Measurements from ENCODE around the gene MAIP1.
A peak's percentile ranks its signal among the peaks of the same experiment; 100 is the strongest.

The MAIP1 gene

DNA sequence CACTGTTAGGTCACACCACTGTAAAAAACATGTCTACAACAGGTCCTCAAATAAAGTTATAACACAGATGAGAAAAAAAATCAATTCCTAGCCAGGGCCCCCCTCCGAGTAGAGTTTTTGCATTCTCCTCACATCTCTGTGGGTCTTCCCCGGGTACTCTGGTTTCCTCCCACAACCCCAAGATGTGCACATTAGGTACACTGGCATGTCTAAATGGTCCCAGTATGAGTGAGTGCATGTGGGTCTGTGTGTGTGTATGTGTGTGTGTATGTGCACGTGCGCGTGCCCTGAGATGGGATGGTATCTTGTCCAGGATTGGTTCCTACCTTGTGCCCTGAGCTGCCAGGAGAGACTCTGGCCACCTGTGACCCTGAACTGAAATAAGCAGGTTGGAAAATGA, 5.0 kb upstream of the MAIP1 start:
- no peak for DNase-seq (ENCODE audit: low read depth)

DNA sequence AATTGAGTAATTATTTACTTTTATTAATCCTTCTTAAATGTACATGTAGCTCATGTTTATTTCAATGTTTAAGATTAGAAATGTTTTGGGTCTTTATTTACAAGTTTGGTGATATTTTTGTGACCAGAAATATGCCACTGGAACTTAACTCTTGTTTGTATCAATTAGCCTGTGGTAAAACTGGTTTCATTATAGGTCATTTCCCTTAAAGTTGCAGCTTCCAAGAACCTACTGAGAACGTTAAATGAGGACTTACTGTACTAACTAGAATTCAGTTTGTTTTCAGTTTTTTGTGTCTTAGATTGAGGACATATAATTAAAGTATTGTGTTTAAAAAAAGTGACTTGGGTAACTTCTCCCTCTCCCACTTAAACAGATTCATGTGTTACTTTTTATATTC, 4.4 kb upstream of the MAIP1 start:
- DNase-seq (ENCODE audit: low read depth) = no peak

DNA sequence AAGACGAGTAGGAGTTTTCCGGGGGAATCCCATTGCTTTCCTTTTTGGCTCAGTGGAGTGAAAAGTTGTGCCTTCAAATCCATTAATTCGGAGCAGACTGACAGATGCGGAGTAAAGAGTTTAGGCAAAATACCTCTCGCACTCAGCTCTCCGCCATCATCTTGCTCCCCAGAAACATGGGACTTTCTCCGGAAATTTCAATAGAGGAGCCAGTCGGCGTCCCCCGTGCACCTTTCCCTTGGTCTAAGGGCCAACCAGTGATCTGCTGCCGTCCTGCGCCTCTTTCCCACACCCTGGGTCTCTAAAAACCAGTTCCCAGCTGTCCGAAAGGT, 409 bp upstream of the MAIP1 start:
- no peak for DNase-seq (ENCODE audit: low read depth)

DNA sequence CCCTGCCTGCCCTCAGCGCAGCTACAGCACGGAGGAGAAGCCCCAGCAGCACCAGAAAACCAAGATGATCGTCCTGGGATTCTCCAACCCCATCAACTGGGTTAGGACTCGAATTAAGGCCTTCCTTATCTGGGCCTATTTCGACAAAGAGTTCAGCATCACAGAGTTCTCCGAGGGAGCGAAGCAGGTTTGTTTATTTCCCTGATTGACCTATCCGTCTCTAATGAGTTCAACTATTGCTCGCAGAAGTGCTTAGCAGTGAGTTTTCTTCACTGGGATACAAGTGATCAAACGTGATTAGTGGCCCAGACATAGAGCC, 639 bp downstream of the MAIP1 start:
- no peak for DNase-seq (ENCODE audit: low read depth)

DNA sequence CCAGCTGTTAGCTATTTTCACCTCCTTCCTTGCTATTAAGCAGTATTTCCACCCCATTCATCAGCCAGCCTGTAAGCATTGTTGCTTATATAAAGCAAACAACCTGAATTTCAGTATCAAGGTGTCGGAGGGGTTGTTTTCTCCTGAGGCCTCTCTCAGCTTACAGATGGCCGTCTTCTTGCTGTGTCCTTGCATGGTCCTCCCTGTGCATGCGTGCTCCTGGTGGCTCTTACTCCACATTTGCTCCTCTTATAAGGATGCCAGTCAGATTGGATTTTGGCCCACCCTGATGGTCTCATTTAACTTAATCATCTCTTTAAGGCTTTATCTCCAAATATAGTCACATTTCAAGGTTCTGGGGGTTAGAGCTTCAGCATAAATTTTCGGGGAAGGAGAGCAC, 2.6 kb downstream of the MAIP1 start:
- no peak for DNase-seq (ENCODE audit: low read depth)

DNA sequence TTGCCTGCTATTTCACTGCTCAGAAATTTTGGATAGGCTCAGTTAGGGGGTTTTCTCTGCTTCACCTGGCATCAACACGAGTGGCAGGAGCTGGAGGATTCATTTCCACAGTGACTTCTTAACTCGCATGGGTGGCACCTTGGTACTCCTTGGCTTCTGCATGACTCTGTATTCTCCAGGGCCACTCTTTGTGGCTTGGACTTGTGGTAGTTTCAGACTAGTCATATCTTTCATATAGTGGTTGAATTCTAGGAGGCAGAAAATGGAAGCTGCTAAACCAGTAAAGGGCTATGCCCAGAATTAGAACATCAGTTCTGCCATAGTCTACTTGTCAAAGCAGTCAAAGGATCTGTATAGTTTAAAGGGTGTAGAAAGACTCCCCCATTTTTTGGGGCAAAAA, 6.8 kb downstream of the MAIP1 start:
- DNase-seq (ENCODE audit: low read depth) = no peak

DNA sequence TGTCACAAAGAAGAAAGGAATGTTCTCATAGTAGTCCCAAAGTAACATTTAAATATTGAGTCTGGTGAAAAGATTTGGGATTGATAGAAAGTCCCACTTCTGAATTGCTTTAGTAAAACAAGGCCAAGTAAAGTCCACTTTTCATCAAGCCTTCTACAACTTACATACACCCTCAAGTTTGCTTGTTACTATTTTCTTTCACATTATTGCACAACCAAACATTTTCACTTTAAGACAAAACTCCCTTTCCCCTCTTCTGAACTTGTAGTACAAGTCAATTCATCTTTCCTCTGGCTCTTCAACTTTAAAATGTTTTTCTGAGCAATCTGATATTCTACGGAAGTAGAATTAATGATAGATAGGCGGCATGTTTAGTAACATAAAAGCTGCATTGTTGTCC, 11.0 kb downstream of the MAIP1 start:
- no peak for DNase-seq (ENCODE audit: low read depth)

DNA sequence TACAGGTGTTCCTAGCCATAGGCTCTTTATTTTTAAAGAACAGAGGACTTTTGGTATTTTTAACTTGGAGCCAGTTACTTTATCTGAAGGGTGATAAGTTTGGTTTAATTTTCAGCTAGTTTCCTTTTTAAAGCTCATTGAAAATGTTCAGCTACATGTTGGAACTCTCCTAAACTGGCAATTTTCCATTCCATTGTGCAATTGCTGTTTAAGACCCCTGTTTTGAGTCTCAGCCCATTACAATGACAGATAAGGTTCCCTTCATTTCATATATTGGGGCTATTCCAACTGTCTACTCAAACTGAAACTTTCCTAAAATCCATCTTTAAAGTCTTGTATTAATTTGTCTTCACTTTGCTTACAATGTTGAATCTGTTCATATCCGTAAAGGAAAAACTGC, 11.6 kb downstream of the MAIP1 start:
- DNase-seq (ENCODE audit: low read depth) = no peak

DNA sequence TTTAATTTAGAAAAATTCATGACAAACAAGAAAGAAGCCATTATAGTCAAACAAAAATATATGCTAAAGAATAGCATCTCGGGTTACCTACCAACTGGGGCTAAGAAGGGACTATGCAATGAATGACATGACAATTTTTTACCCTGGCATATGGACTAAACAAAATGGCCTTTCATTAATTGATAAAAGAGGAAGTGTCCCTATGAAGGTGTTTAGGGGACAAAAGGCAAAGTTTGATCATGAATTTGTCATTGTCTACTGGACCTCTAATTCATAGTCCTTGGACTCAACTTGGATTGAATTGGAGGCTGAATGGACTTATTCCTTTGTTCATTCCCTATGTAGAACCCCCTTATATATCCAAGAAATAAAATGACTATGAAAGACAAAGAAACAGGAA, 12.7 kb downstream of the MAIP1 start:
- DNase-seq (ENCODE audit: low read depth) = no peak

DNA sequence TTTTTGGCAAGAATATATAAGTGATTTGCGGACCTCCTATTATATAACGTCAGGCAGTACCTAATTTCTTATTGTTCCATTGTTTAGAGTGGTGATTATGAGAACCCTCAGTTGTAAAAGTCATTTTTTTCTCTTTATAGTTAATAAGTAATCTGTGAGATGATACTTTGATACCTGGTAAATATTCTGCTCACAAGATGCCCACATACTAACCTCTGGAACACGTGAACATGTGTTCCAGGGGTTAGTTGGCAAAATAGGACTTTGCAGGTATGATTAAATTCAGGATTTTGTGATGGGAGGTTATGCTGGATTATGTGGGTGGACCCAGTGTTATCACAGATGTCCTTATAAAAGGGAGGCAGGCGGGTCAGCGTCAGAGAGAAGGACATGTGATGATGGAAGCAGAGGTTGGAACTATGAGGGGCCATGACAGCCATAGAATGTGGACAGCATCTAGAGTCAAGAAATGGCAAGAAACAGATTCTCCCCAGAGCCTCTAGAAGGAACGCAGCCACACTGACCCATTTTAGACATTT, 16.8 kb downstream of the MAIP1 start:
- DNase-seq (ENCODE audit: low read depth) = no peak

DNA sequence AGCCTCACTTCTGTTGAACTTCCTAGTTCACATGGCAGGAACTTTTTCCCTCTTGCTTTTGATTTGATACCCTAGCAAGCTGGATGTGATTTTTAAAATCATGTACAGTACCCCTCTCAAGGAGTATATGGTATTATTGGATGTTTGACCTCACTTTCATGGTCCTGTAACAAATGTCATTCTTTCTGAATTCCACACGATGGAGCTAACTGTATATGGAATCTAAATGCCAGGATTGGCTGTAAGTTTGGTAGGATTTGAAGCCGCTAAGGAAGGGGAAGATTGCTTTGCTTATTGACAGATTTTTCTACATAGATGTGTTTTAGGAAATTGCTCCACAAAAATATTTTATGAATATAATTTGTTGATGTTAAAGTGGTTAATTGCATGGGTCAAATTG, 18.3 kb downstream of the MAIP1 start:
- no peak for DNase-seq (ENCODE audit: low read depth)

DNA sequence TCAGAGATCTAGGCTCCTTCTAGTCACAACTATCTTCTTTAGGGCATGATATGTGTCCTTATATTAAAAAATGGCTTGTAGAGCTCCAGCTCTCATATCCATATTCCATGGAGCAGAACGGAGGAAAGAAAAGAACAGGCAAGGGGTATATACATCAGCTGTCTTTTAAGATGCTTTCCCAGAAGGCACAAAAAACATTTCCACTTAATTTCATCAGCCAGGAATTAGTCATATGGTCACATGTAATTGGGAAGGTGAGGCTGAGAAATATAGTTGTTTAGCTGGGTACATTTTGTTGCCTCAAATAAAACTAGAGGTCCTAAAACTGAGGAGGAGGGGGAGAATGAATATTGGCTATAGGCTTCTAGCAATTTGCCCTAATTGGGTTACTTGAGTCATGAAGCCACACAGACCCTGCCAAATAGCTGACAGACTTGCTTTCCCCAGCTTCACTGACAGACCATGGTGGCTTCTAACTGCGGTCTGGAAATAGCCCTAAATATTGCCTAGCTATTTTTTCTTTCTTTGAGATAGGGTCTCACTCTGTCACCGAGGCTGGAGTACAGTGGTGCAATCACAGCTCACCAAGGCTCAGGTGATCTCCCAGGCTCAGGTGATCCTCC, 20.0 kb downstream of the MAIP1 start:
- DNase-seq (ENCODE audit: low read depth) = no peak

DNA sequence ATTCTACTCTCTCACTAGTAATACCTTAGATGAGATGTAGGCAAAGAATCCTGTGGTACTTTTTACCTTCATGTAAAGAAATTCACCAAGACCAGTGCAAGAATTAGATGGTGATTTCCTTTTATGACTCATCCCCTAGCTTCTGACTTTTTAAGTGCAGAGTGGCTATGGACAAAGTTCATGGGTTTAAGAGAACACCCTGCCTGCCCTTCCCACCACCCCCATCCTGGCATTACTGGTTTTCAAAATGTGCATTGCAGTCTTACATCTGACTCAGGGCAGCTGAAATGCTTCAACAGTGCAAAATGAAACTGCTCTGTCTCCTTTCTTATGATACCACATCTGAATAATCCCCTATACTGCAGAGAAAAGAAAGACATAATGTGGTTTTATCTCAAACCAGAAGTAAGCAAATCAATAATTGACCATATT, 22.6 kb downstream of the MAIP1 start:
- peak; percentile 24 for DNase-seq (ENCODE audit: low read depth)

DNA sequence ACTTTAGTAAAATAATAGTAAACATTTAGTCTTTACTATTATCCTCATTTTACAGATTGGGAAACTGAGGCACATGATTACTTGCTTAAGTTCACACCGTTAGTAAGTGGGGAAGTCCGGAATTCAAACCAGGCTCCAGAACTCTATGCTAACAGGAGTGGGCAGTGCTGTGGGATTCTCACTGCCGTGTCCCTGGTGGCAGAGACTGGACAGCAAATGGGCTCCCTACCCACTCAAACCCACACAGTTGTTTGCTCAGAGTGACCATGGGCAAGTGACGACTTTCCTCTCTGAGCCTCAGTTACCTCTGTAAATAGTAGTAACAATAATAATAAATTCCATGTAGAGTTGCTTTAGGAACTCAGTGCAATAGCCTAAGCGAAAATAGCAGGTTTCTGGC, 24.0 kb downstream of the MAIP1 start:
- no peak for DNase-seq (ENCODE audit: low read depth)

DNA sequence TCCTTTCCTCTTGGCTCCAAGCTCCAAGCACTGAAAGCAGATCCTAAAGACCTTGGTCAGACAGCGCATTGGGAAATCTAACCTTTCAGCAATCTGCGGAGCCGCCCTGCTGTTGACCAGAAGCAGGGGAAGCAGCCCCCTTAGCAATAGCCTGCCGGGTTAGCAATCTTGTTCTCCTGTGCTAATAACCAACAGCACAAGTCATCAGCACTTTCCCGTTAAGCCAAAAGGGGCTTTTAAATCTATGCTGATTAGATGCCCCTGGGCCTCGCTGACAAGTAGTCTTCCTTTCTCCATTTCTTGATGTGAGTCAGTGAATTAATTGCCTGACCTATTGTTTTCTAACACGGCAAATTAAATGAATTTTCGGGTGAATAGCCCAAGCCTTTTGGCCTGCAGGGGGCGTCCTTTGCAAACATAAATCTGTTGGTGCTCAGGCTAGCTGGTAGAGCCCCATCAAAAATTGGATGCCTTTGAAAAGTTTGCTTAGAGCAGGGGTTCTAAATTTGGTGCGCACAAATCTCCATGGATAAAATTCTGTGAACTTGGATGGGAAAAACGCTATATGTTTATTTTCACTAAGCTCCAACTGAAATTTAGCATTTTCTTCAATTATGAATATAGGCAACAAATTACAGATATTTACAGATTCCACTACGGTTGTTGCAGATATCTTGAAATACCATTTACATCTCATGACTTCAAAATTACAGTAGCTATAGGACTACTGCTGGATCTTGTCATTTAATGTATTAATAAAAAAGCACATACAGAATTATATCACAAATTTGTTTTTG, 24.6 kb downstream of the MAIP1 start:
- peak; percentile 69 for DNase-seq (ENCODE audit: low read depth)

DNA sequence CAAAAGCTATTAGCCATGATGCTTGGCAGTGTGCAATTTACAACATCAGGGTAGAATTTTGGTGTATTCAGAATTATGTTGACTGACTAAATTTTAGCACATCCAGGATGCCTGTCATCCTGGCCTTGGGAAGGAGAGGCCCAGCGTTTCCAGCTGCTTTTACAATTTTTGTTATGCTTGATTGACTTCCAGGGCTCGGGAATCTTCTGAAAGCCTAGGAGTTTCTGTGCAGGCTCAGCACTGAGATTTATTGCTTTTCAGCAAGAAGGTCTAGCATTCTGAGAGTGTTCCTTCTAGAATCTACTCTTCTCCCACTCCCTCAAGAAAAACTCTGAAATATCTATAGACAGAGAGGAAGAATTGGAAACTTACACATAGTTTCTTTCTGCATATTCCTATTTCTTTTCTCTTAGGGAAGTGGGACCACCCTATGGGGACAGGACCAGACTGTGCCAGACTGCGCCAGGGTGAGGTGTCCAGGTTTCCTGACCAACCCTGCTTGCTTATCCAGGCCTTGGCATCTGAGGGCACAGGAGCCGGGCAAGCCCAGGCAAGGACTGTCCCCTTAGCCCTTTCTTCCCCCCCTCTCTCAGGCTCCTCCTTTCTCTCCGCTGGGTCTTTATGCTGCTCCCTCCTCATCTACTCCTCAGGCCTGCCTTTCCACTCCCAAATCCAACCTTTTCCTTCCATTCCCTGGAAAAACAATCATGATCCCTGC, 26.9 kb downstream of the MAIP1 start:
- DNase-seq (ENCODE audit: low read depth) = no peak

DNA sequence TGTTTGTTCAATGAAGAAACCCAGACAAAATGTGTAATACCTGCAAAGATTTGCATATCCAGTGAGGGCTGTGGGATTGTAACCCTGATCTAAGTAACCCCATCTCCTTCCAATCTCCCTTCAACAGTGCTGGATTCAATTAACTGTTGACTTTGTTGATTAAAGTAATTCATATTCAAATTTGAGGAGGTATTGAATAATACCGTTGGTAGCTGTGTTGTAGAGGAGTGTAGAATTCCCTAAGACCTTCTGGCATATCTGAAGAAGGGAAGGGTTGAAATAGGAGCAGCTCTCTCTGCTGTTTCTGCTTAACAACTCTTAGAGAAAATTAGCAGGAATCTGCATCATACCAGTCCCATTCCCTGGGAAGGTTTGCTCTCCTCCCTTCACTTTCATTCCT, 28.2 kb downstream of the MAIP1 start:
- DNase-seq (ENCODE audit: low read depth) = no peak

DNA sequence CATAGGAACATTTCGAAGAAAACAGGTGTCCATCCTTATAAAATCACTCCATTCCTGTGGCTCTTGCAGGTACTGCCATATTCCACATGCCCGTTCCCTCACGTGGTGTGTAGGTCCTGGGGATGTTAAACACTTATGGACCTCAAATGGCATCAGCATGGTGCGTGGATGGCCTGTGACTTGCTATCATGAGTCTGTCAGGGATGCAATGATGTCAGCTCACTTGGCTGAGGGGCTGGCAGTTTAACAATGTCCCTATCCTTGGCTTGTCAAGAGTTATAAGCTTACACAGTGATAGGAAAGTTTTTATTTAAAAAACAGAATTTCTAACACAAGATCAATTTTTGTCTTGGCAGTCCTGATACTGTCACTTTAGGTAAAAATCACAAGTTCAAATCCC, 28.8 kb downstream of the MAIP1 start:
- DNase-seq (ENCODE audit: low read depth) = no peak

DNA sequence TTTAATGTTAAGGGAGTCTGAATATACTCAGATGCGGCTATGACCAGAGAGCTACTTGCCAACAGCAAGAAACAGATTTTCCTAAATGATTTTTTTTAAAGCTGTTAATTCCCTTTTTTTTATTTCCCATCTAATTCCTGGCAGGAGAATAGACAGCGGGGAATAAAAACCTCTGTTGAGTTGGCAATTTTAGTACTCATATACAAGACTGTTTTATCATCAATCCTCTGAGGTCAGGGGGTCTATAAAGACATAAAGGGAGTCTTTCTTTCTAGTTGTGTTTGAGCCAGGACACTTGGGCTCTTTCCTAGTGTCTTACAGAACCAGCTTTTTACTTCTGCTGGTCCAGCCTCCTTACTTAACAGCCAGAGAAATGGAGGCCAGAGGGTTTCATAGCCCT, 29.4 kb downstream of the MAIP1 start:
- DNase-seq (ENCODE audit: low read depth) = no peak

DNA sequence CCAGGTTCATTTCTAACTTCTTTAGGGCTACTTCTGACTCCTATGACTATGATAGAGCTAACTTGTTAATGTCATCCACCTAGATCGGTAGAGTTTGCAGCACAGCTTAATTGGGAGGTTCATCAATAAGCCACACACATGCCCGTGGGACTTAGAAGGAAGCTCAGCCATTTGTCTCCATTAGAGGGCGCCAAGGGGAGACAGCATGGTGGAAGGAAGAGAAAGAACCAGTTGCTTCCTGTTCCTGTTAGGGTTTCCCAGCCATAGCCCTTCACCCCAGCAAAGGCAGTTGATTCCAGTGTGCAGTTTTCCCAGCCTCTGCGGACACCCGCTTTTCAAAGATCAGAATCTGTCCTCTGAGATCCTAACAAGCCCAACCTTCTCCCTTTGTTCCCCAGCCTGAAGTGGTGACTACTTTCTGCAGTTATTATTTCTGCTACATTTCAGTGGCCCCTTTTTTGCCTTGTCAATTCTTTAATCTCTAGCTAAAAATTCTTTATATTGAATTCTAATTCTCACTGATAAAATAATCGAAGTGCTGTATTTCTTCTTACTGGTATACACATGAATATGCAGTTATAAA, 30.3 kb downstream of the MAIP1 start:
- peak; percentile 44 for DNase-seq (ENCODE audit: low read depth)

DNA sequence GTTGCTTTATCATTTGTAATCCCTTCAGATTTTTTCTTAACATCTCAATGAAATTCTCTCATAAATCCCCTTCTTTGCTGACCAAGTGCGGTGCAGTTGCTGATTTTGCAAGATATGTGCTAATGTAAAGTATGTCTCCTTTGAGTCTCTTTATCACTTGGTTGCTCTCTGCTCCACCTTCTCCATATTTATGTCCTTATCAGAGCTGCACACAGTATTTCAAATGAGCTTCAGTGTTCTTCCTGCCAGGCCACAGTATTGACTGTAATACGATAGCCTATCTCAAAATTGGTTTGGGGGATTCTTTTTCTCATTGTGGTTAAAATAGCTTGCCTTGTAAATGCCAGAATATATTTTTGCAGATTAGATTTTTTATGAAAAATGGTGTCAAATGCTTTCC, 32.2 kb downstream of the MAIP1 start:
- no peak for DNase-seq (ENCODE audit: low read depth)

DNA sequence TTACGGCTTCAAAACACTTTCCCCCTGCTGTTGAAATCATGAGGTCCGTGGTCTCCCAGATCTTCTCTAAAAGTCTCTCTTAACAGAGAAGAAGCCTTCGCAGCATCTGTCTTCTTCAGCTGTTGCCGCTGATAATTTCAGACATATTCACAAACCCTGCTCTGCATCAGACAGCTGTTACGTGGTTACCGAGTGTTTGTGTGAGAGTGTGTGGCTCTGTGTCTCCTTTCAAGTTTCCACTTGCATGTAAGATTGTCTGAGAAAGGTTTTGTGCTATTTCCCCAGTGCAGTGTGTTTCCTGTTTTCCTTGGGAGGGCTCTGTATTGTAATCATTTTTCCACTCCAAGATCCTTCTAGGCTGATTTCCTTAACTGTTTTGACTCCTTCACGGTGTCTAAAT, 32.8 kb downstream of the MAIP1 start:
- no peak for DNase-seq (ENCODE audit: low read depth)

DNA sequence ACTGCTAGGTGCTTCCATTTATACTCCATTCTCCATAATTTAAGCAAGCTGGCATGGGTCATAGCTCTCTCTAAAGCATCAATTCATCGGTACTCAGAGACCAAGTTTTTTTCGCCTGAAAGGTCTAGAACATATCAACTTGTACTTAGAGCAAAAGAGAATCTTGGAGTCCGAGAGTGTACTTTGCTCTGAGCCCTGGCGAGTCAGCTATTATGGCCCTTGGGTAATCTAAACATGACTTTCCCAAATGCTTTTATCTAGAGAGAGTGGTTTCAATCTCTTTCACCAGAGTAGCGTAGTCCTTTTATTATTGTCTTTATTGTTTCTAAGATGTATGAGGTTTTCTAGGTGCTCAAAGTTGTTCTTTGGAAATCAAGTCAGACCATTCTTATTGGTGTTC, 34.4 kb downstream of the MAIP1 start:
- no peak for DNase-seq (ENCODE audit: low read depth)

Data from activated T-cell treated with anti-CD3 and anti-CD28 coated beads for 48 hours (primary cell).